ENCODE data around the gene RNF4.
"Not testable (repeated sequence)": the region's sequence is repeated elsewhere in the genome, so short reads cannot be mapped to it uniquely, and the experiment has no call there.

RNF4 gene

DNA sequence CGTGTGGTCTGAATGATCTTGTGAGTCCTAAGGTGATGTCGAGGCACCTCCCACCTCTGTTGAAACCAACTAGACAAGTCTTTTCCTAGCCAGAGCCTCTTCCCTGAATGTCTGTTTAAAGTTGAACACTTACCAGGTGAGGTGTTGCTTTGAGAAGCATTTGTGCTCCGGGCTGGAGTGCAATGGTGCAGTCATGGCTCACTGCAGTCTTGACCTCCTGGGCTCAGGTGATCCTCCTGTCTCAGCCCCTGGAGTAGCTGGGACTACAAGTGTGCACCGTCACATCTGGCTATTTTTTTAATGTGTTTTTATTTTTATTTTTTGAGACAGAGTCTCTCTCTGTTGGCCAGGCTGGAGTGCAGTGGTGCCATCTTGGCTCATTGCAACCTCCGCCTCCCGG lies 18.1 kb downstream of the RNF4 start:
- no peak for FAIRE-seq
- no peak for DNase-seq (ENCODE audit: low spot score)

DNA sequence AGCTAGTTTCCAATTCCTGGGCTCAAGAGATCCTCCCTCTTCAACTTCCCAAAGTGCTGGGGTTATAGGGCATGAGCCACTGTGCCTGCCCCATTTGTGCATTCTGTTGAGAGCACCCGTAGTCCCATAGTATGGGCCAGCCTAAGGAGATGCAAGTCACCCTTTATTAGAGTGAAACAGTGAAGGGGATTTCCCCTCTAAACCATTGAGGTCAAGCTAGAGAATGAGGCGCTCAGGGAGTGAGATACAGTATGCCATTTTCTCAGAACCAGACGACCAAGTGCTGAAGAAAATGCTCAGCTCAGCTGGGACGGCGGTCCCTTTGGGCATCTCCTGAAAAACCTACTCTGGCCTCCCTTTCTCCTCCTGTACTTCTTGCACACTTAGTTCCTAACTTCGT lies 18.7 kb downstream of the RNF4 start:
- no peak for DNase-seq (ENCODE audit: low spot score)
- FAIRE-seq = no peak

- FAIRE-seq = no peak
- no peak for DNase-seq (ENCODE audit: low spot score)
Observed at GRCh38 chr4:2489081-2489805, 20.3 kb downstream of the RNF4 start.

DNA sequence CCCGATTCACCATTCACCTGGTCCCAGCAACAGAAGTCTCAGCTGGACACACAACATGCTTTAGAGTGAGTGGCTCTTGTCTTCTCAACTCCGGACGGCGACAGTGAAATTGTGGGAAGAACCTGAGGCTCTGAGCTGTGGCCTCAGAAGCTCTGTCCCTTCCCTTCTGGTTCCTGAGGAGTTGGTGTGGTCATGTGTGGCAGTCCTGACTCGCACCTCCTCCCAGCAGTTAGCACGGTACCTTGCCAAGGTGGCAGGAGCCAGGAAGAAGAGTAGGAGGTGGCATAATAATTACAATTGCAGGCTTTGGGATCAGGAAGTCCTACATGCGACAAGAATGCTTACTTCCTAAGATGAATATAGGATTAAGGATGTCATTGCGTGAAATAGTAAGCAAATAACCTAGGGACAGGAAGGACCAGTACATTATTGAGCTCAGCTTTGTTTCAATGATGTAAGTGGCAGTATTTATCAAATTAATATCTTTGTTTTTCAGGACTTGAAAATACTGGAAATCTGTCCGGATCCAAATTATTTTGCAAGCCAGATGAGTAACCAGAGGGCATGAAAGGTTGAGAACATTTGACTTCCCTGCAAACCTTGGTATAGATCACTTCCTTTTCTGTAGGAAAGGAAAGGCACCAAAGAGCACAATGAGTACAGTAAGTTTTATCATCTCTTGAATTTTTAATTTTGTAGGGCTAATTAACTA lies 21.1 kb downstream of the RNF4 start:
- DNase-seq (ENCODE audit: low spot score) (no peak), FAIRE-seq (no peak)

DNA sequence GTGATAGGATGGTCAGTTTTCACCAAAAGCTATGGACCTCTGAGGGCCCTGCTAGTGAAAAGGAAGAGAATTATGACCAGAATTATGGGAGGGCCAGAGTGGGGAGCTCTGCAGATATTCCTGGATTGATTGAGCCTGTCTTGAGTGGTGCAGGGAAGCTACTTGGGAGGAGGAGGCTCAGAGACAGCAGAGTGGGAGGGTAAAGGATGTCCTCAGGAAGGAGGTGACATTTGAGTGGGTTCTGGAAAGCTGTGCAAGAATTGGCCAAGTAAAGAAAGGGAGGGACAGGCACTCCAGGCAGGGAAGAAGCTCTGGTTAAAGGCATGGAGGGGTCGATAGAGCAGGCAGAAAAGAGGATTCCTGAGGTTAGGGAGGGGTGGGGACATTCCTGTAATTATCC lies 24.1 kb downstream of the RNF4 start:
- DNase-seq (ENCODE audit: low spot score) = no peak
- no peak for FAIRE-seq

GRCh38 chr4:2494992-2495391 lies 26.1 kb downstream of the RNF4 start:
- DNase-seq (ENCODE audit: low spot score) = no peak
- no peak for FAIRE-seq

DNA sequence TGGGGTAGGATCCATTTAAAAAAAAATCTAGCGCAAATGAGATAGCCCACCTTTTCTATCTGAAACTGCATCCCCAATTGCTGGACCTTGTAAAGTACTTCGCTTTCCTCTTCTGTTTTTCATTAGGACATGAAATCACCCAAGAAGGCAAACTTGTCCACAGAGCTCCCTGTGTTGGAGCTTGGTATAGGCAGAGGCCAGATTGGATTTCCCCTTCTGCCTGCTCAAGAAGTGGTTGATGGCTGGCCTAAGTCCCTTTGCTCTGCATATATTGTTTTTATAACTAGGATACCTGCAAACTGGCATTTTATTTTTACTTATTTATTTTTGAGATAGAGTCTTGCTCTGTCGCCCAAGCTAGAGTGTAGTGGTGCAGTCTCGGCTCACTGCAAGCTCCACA lies 28.4 kb downstream of the RNF4 start:
- no peak for DNase-seq (ENCODE audit: low spot score)

GRCh38 chr4:2497931-2498330 lies 29.0 kb downstream of the RNF4 start:
- no peak for FAIRE-seq
- no peak for DNase-seq (ENCODE audit: low spot score)

More for the DNA sequence above, 28.4 kb downstream of the RNF4 start:
- FAIRE-seq = no peak

DNA sequence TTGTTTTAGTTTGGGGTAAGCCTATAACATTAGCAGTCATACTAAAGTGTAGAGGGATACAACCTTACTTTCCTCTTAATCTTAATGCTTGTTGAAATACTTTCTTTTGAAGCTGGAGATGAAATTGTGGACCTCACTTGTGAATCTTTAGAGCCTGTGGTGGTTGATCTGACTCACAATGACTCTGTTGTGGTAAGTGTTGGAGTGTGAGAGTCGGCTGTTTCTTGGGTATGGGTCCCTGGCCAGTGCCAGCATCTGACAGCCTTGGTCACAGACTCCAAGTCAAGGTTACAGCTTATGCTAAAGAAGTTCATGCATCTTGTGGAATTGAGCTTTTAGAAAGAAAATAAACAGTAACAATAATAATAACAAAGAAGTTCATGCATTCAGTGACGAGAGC lies 31.6 kb downstream of the RNF4 start:
- DNase-seq (ENCODE audit: low spot score) = no peak
- FAIRE-seq = no peak

- no peak for FAIRE-seq
Observed at GRCh38 chr4:2501034-2501594, 32.2 kb downstream of the RNF4 start.

DNA sequence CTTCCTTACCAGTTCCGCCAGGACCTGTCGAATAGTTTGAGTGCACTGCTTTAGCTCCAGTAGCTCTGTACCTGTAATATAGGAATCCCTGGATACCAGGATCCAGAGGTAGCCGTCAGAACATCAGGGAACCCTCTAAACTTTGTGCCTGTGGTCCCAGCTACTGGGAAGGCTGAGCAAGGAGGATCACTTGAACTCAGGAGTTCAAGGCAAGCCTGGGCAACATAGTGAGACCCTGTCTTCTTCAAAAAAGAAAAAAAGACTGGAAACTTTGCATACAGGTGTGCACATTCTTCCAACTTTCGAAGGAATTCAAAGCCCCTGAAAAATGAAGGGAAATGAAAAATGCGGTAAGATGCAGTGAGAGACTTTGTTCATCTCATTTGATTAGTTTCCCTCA lies 34.9 kb downstream of the RNF4 start:
- DNase-seq (ENCODE audit: low spot score) (no peak), FAIRE-seq (no peak)

More at GRCh38 chr4:2501034-2501594, 32.2 kb downstream of the RNF4 start:
- DNase-seq (ENCODE audit: low spot score) = no peak

DNA sequence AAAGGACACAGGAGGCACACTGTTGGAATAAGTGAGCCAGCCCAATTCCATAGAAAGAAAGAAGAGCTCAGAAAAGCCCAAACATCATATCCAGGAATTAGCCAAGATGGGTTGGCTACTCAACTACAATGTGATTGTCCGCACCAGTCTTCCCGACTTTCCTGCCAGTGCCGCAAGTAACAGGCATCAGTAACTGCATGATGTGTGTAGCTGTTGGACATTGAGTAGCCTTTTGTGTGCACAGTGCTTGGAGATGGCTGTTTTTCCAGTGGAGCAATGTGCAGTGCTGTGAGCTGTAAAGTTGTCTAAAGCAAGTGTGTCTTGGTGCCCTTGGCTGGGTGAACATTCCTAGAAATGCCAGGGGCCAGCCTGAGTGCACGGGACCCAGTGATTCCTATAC lies 38.4 kb downstream of the RNF4 start:
- FAIRE-seq (no peak), DNase-seq (ENCODE audit: low spot score) (no peak)

GRCh38 chr4:2507855-2508254 lies 38.9 kb downstream of the RNF4 start:
- DNase-seq (ENCODE audit: low spot score) (no peak), FAIRE-seq (no peak)

- no peak for DNase-seq (ENCODE audit: low spot score)
- no peak for FAIRE-seq
Observed at GRCh38 chr4:2510351-2511259, 41.7 kb downstream of the RNF4 start.

- no peak for FAIRE-seq
- no peak for DNase-seq (ENCODE audit: low spot score)
Observed at GRCh38 chr4:2511645-2512131, 42.8 kb downstream of the RNF4 start.

GRCh38 chr4:2512396-2513135 lies 43.7 kb downstream of the RNF4 start:
- no peak for FAIRE-seq
- no peak for DNase-seq (ENCODE audit: low spot score)

- not testable (repeated sequence) for FAIRE-seq; DNase-seq (ENCODE audit: low spot score)
Observed at GRCh38 chr4:2514193-2514592, 45.3 kb downstream of the RNF4 start.

- not testable (repeated sequence) for DNase-seq (ENCODE audit: low spot score); FAIRE-seq
Observed at GRCh38 chr4:2514944-2515343, 46.0 kb downstream of the RNF4 start.

- DNase-seq (ENCODE audit: low spot score) = no peak
- no peak for FAIRE-seq
Observed at GRCh38 chr4:2515830-2516550, 47.1 kb downstream of the RNF4 start.

GRCh38 chr4:2516635-2517034 lies 47.7 kb downstream of the RNF4 start:
- FAIRE-seq (no peak), DNase-seq (ENCODE audit: low spot score) (no peak)

All from urothelium cell line (cell line).